ENCODE data around the gene BEAN1.

DNA sequence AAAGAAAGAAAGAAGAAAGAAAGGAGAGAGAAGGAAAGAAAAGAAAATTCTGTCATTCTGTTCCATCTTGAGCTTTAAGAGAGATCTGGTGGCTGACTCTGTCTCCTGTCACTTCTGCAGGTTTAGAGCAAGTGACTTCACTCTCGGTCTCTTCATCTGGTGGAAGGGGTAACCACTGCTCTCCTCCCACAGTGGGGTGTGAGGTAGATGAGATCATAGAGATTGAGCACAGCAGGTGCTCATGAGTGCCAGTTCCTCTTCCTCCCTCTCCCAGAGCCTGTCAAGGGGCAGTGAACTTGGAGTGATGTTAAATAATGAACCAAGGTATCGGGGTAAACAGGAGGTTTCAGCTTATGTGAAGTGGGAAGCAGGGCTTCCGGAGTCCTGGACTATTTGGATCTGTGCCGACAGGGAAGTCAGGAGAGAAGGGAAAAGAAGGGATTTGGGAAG is 47.7 kb downstream of the BEAN1 start:
- TF ChIP-seq POLR2A (IDR thresholded peaks at IDR 0.05) = no peak
- TF ChIP-seq, protein P1, sequence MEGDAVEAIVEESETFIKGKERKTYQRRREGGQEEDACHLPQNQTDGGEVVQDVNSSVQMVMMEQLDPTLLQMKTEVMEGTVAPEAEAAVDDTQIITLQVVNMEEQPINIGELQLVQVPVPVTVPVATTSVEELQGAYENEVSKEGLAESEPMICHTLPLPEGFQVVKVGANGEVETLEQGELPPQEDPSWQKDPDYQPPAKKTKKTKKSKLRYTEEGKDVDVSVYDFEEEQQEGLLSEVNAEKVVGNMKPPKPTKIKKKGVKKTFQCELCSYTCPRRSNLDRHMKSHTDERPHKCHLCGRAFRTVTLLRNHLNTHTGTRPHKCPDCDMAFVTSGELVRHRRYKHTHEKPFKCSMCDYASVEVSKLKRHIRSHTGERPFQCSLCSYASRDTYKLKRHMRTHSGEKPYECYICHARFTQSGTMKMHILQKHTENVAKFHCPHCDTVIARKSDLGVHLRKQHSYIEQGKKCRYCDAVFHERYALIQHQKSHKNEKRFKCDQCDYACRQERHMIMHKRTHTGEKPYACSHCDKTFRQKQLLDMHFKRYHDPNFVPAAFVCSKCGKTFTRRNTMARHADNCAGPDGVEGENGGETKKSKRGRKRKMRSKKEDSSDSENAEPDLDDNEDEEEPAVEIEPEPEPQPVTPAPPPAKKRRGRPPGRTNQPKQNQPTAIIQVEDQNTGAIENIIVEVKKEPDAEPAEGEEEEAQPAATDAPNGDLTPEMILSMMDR (IDR thresholded peaks at IDR 0.05) = no peak

All from esophagus squamous epithelium (tissue), 4 donors.